ENCODE results near the gene DPP6. TPM values are rescaled to one million over a fixed set of nuclear protein-coding genes. Genes with fewer than 3 reads are reported as not detected.

DPP6 gene
- total and polyA plus RNA-seq, 10 donors = 0.11 to 8.7 (median 3.0) TPM

DNA sequence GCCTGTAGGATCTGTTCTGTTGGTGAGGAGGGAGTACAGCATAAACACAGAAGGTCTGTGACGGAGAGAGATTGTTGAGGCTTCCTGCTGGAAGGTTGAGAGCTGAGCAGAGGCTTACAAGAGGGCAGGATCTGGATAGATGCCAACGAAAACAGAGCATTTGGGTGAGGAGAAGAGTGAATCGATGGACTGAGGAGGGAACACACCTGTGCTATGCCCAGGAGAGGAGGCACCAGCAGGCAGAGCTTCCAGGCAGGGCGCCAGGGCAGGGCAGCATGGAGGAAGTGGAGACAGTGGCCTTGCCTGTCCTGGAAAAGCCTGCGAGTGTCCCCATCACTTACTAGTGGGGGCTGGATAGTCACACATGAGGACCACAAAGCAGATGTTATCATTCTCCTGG lies 667.8 kb downstream of the DPP6 start:
- intact Hi-C loops (cut with DNase I; ENCODE audit: low total_unique reads) = no loop called here
- Histone ChIP-seq H3K27me3 (replicated peaks in 1 of 7) (peaks cover 0 to 4% (median 0%) of the 10 kb centered on the region in 7 donors), H3K4me3 (no peak overlapping the region), H3K27ac (no peak overlapping the region), H3K9me3 (peaks cover 0 to 26% (median 1%) of the 10 kb centered on the region in 8 donors), H3K36me3 (no peaks in the 10 kb centered on the region), H3K4me1 (no peaks in the 10 kb centered on the region)
- TF ChIP-seq POLR2AphosphoS5 (IDR thresholded peaks at IDR 0.05) = no peak
- no peak for TF ChIP-seq POLR2A (IDR thresholded peaks at IDR 0.05)
- TF ChIP-seq, protein P1, sequence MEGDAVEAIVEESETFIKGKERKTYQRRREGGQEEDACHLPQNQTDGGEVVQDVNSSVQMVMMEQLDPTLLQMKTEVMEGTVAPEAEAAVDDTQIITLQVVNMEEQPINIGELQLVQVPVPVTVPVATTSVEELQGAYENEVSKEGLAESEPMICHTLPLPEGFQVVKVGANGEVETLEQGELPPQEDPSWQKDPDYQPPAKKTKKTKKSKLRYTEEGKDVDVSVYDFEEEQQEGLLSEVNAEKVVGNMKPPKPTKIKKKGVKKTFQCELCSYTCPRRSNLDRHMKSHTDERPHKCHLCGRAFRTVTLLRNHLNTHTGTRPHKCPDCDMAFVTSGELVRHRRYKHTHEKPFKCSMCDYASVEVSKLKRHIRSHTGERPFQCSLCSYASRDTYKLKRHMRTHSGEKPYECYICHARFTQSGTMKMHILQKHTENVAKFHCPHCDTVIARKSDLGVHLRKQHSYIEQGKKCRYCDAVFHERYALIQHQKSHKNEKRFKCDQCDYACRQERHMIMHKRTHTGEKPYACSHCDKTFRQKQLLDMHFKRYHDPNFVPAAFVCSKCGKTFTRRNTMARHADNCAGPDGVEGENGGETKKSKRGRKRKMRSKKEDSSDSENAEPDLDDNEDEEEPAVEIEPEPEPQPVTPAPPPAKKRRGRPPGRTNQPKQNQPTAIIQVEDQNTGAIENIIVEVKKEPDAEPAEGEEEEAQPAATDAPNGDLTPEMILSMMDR (IDR thresholded peaks at IDR 0.05 in 8 of 11, conservative IDR thresholded peaks at IDR 0.05 in 3 of 11) = no peak
- WGBS, 5 donors = 66 to 83% (median 73%) methylated on average over 5 of the region's 5 CpGs
- no peak for DNase-seq

DNA sequence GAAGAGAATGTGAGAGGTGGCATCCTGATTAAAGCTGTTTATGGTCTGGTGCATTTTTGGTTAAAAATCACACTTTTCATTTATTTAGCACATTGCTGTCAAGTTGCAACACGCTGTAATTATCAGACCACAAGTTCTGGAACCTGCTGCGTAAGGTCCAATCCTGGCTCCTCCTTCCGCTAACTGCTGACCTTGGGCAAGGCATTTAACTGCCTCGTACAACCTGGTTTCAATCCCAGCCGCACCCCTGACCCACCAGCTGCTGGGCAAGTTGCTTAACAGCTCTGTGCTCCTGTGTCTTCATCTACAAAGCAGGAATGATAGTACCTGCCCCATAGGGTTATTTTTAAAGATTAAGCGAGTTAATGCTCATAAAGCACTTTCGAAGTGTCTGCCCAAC lies 668.9 kb downstream of the DPP6 start:
- Histone ChIP-seq H3K9me3 (peaks cover 0 to 36% (median 12%) of the 10 kb centered on the region in 8 donors), H3K27me3 (replicated peaks in 1 of 7) (peaks cover 0 to 4% (median 0%) of the 10 kb centered on the region in 7 donors), H3K4me1 (no peaks in the 10 kb centered on the region), H3K36me3 (no peaks in the 10 kb centered on the region), H3K4me3 (no peak overlapping the region), H3K27ac (no peak overlapping the region)
- no peak for TF ChIP-seq POLR2A (IDR thresholded peaks at IDR 0.05)
- TF ChIP-seq, protein P1 (IDR thresholded peaks at IDR 0.05 in 8 of 11, conservative IDR thresholded peaks at IDR 0.05 in 3 of 11) = no peak
- TF ChIP-seq POLR2AphosphoS5 (IDR thresholded peaks at IDR 0.05) = no peak
- 80 to 88% (median 87%) methylated on average over 7 of the region's 7 CpGs for WGBS, 5 donors
- no peak for DNase-seq
- intact Hi-C loops (cut with DNase I; ENCODE audit: low total_unique reads) = no loop called here

DNA sequence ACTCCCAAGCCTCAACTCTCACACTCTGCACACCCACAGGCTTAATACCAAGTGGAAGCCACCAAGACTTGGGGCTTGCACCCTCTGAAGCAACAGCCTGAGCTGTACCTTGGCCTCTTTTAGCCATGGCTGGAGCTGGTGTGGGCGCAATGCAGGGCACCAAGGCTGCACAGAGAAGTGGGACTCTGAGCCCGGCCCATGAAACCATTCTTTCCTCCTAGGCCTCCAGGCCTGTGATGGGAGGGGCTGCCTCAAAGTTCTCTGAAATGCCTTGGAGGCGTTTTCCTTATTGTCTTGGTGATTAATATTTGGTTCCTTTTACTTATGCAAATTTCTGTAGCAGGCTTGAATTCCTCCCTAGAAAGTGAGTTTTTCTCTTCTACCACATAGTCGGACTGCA lies 674.2 kb downstream of the DPP6 start:
- Histone ChIP-seq H3K4me1 (no peaks in the 10 kb centered on the region), H3K36me3 (no peaks in the 10 kb centered on the region), H3K27me3 (replicated peaks in 1 of 7) (no peaks in the 10 kb centered on the region), H3K9me3 (peaks cover 0 to 52% (median 24%) of the 10 kb centered on the region in 8 donors), H3K27ac (no peak overlapping the region), H3K4me3 (no peak overlapping the region)
- intact Hi-C loops (cut with DNase I; ENCODE audit: low total_unique reads) = no loop called here
- WGBS, 5 donors = 71 to 85% (median 76%) methylated on average over 3 to 4 of the region's 4 CpGs
- TF ChIP-seq, protein P1 (IDR thresholded peaks at IDR 0.05 in 8 of 11, conservative IDR thresholded peaks at IDR 0.05 in 3 of 11) = no peak
- TF ChIP-seq POLR2AphosphoS5 (IDR thresholded peaks at IDR 0.05) (no peak), POLR2A (IDR thresholded peaks at IDR 0.05) (no peak)
- DNase-seq = no peak

DNA sequence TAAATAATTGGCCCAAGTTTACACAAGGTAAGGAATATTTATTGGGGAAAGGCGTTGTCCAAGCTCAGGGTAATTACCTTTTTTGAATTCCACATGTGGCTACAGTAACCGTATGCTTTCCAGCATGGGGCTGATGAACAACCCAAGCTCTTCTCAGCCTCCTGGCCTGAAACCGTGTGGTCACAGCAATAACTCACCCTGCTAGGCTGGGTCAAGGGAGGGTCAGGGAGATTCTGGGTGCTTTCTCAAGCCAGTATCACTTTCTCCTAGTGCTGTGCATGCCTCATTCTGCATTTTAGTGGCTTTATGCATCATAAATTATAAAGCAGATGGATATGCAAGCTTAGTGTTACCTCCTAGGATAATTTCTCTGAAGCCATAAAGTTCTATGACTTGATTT lies 676.9 kb downstream of the DPP6 start:
- DNase-seq = no peak
- Histone ChIP-seq H3K9me3 (peaks cover 0 to 48% (median 24%) of the 10 kb centered on the region in 8 donors), H3K4me3 (no peak overlapping the region), H3K27ac (no peak overlapping the region), H3K27me3 (replicated peaks in 1 of 7) (no peaks in the 10 kb centered on the region), H3K36me3 (no peaks in the 10 kb centered on the region), H3K4me1 (no peaks in the 10 kb centered on the region)
- 63 to 71% (median 65%) methylated on average over 3 of the region's 3 CpGs for WGBS, 5 donors
- intact Hi-C loops (cut with DNase I; ENCODE audit: low total_unique reads) = no loop called here
- TF ChIP-seq POLR2AphosphoS5 (IDR thresholded peaks at IDR 0.05) (no peak), POLR2A (IDR thresholded peaks at IDR 0.05) (no peak)
- TF ChIP-seq, protein P1 (IDR thresholded peaks at IDR 0.05 in 8 of 11, conservative IDR thresholded peaks at IDR 0.05 in 3 of 11) = no peak
